GM19397 (cell line): ENCODE data around the gene MRAP2.
"Not testable (repeated sequence)": the region's sequence is repeated elsewhere in the genome, so short reads cannot be mapped to it uniquely, and the experiment has no call there.

Experiments used
- ATAC-seq: cut with Tn5 transposase; IDR thresholded peaks from one replicate; pipeline ENCODE4 v1.9.1; 2021; ENCODE audit warnings: mild to moderate bottlenecking, moderate library complexity; ENCODE audit not compliant: unreplicated experiment

Gene MRAP2

GRCh38 chr6:84068873-84069272, 35.3 kb downstream of the MRAP2 start:
- ATAC-seq: not testable (repeated sequence)

DNA sequence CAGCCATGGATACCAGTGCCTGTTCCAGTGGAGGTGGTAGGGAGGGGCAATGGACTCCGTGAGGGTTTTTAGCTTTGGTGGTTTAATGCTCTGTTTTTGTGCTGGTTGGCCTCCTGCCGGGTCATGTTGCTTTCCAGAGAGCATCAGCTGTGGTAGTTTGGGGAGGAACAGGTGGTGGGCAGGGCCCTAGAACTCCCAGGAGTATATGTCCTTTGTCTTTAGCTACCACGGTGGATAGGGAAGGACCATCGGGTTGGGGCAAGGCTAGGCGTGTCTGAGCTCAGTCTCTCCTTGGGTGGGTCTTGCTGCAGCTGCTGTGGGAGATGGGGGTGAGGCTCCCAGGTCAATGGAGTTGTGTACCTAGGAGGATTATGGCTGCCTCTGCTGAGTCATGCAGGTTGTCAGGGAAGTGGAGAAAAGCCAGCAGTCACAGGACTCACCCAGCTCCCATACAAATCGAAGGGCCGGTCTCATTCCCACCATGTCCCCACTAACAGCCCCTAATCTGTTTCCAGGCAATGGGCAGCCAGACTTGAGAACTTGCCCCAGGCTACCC, 38.9 kb downstream of the MRAP2 start:
- ATAC-seq: no peak

DNA sequence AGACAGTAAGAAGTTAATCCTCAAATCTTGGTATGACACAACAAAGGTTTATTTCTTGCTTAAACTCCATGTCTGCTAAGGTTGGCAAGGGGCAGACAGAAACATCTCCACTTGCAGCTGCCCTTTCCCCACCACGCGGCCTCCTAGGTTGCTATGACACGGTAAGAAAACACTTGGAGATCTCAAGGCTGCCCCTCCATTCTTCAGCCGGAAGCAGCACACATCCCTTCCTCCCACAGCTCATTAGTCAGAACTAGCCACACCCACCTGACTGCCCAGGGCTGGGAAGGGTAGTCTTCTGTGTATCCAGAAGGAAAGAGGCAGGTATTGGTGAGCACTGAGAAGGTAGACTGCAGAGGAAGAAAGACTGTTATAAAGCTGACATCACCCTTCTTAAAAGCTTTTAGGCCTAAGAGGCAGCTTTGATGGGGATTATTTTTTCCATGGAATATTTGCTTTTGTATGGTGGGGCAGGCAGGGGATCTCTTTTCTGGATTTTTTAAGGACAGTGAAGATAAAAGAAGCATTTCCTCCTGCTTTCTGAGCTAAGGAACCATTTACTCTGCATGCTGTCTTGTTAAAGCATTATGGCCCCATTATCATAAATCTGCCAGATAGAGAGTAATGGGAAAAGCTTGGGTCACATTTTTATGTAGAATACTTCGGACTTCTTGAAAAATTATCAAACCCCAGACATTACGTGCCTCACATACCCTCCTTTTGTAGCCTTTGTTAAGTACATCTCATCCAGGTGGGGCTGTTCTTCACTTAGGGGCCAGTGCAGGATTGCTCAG, 41.6 kb downstream of the MRAP2 start:
- no peak for ATAC-seq

- ATAC-seq: no peak
These were observed 44.1 kb downstream of the MRAP2 start for GRCh38 chr6:84077645-84078044.

DNA sequence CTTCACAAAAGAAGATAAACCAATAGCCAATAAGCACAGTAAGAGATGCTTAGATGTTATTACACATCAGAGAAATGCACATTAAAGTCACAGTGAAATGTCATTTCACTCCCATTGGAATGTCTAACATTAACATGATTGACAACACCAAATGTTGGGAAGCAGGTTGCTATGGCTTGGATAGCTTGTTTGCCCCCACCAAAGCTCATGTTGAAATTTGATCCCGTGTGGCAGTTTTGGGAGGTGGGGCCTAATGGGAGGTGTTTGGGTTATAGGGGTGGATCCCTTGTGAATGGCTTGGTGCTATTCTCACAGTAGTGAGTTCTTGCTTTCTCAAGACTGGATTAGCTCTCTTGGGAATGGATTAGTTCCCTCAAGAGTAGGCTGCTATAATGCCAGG, 44.8 kb downstream of the MRAP2 start:
- no peak for ATAC-seq

GRCh38 chr6:84081222-84081621, 47.6 kb downstream of the MRAP2 start:
- ATAC-seq: no peak

DNA sequence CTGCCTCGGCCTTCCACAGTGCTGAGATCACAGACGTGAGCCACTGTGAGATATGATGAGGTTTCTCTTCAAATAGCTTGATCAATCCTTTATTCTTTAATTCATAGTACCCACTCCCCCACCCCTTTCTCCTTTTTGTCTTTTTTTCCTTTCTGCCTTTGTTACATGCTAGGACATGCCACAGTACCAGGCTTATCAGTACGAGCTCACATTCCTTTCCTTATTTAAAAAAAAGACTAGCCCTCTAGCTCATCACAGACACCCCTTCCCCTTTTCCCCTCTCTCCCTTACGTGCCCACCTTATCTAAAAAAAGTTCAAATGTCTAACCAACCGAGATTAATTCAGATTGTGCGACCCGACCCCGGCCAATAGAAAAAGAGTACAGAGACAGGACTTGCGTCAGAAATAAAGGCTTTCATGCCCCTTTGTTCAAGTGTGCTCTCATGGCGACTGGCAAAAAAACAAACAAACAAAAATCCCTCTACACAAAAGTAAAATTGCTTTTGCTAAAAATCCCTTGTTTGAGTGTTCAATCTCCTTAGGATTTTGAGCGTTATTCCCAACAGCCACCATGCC, 49.2 kb downstream of the MRAP2 start:
- ATAC-seq: no peak

- ATAC-seq: not testable (repeated sequence)
These were observed 51.1 kb downstream of the MRAP2 start for GRCh38 chr6:84084705-84085104.

DNA sequence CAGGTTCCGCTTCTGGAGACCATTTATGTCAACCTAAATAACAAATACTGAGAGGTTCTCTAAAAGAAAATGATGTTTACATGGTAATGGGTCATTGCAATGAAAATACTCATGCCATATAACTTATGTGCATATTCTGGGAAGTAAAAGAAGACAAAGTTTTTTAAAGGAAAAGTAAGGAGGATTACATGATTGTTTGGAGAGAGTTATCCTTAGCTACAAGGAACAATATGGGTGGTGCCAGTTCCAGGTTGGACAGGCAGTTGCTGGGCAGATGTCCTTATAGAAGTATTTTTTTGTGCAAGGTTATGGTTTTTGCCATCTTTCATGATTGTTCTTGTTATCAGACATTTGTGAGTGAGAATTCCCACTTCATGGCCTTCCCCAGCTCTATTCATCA, 52.5 kb downstream of the MRAP2 start:
- no peak for ATAC-seq

GRCh38 chr6:84086545-84087429, 53.2 kb downstream of the MRAP2 start:
- ATAC-seq: no peak

- ATAC-seq: no peak
These were observed 55.5 kb downstream of the MRAP2 start for GRCh38 chr6:84089081-84089480.

- ATAC-seq: no peak
These were observed 56.0 kb downstream of the MRAP2 start for GRCh38 chr6:84089552-84089951.

DNA sequence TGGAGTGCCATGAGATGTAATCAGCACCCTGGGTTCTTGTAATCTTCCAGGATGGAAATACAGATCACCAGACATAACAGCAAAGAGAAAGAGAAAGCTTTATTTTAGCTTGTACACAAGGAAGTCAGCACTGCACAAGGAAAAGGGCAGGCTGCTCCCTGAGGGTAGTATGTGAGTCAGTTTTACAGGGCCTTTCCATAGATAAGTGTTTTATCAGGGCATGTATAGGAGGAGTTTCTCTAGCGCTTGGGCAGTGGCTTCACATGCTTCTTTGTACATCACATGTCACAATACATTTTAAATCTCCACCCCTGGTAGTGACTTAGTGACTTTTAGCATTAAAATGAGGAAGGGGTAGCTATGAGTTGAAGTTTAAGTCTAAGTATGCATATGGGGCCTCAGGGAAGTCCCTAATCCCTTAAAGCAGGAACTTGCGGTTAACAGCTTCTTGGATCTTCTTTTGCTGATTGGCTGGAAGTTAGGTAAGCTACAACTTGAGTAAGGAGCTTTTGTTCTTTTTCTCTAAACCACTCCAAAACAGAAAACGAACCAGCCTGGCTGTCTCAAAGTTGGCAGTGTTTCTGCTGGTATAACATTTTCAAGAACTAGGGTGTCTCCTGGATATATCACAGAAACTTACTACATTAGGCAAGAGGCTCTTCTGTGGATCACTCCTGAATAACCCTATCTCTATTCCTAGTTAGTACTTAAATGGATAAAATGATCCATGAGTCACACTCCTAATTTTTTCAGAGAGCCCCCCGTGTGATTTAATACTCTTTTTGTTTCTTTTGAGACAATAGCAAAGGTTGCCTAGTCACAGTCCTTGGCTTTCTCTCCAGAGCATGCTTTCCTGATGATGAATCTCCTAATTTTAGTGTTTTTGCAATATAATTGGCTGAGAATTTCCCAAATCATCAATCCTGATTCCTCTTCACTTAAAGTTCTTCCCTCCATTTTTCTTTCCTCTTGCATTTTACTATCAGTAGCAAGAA, 60.2 kb downstream of the MRAP2 start:
- ATAC-seq: no peak

- no peak for ATAC-seq
These were observed 61.6 kb downstream of the MRAP2 start for GRCh38 chr6:84095156-84095555.

DNA sequence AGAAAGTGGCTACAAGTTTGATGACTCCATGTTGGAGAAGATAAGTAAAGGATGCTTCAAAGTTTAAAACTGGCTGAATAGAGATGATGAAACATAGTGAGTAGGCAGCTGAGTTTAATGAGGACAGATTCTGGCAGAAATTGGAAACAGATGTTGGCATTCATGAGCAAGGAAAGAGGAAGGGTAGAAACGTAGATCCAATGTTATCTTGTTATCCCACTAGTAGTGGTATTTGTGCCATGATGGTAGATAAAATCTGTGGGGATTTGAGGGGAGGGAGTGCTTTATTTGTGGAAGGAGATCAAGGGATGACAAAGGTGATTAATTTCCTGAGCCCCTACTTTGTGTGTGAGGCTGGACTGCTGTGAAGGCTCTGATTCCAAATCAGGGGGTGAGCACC, 69.5 kb downstream of the MRAP2 start:
- ATAC-seq: no peak

- ATAC-seq: not testable (repeated sequence)
These were observed 71.8 kb downstream of the MRAP2 start for GRCh38 chr6:84105215-84105924.

GRCh38 chr6:84107495-84107894, 73.9 kb downstream of the MRAP2 start:
- no peak for ATAC-seq

GRCh38 chr6:84111351-84111750, 77.8 kb downstream of the MRAP2 start:
- not testable (repeated sequence) for ATAC-seq

GRCh38 chr6:84114933-84115594, 81.5 kb downstream of the MRAP2 start:
- ATAC-seq: not testable (repeated sequence)
